A549 (cell line): ENCODE results near the gene DDX18. TPM values are rescaled to one million over a fixed set of nuclear protein-coding genes. Genes with fewer than 3 reads are reported as not detected.

Experiments used
- ATAC-seq, 2 experiments: fragments of 200-7000 bp in 1 of 2; fragments of >200 bp in 1 of 2; cut with Nextera tagmentation in 1 of 2; cut with Tn5 transposase in 1 of 2; 3 replicates each; pipeline versions ENCODE4 v1.8.0 to v1.9.1; 2018 to 2020; ENCODE audit warnings: mild to moderate bottlenecking in 1 of 2, moderate library complexity in 1 of 2
- CTCF ChIA-PET: fragments of 300-600 bp; sonication (Branson Sonifier 250); formaldehyde crosslinking; extraction: SDS; loops from one replicate; lab custom pipeline; 2021; ENCODE audit warnings: antibody characterized with exemption, inconsistent platforms; lab: Yijun Ruan, JAX
- POLR2A ChIA-PET: fragments of 350-600 bp; formaldehyde crosslinking; extraction: SDS; loops from one replicate; lab custom pipeline; 2021; ENCODE audit warnings: antibody characterized with exemption, inconsistent platforms; lab: Yijun Ruan, JAX
- DNase-seq, 2 experiments: peaks; one replicate each; pipeline versions ENCODE4 v3.0.0 to v3.0.0-alpha.2; 2011 to 2016; ENCODE audit warnings: low read depth in 1 of 2, low spot score in 1 of 2
- FAIRE-seq: peaks from 2 replicates; lab custom pipeline; 2011; peaks lifted over from hg19 to GRCh38; lab: Jason Lieb, UNC
- H3K27ac ChIP-seq, 2 experiments: fragments of >200 bp; sonication (Bioruptor Twin); formaldehyde crosslinking; 3 replicates each; pipeline ENCODE4 v1.5.1; 2016 to 2017
- H3K4me1 ChIP-seq: fragments of >200 bp; sonication (Bioruptor Twin); formaldehyde crosslinking; 3 replicates; pipeline ENCODE4 v1.6.1; 2016
- H3K4me2 ChIP-seq: fragments of >200 bp; sonication (Bioruptor Twin); formaldehyde crosslinking; 3 replicates; pipeline ENCODE4 v1.6.1; 2016
- H3K4me3 ChIP-seq: fragments of >200 bp; sonication (Bioruptor Twin); formaldehyde crosslinking; 3 replicates; pipeline ENCODE4 v1.5.1; 2016
- H3K9me3 ChIP-seq: fragments of >200 bp; sonication (Bioruptor Twin); formaldehyde crosslinking; 3 replicates; pipeline ENCODE4 v1.6.1; 2016
- CEBPB ChIP-seq, 2 experiments: fragments of >200 bp in 1 of 2; sonication (Bioruptor Twin) in 1 of 2; formaldehyde crosslinking in 1 of 2; IDR thresholded peaks; 2 replicates each; pipeline ENCODE4 v1.6.1; 2012 to 2016
- CHD4 ChIP-seq: fragments of 200-600 bp; sonication (generic); IDR thresholded peaks from 2 replicates; pipeline ENCODE4 v1.6.1; 2016; ENCODE audit warnings: antibody characterized with exemption, mild to moderate bottlenecking, borderline replicate concordance
- EP300 ChIP-seq, 2 experiments: fragments of >200 bp; sonication (Bioruptor Twin); formaldehyde crosslinking; IDR thresholded peaks; 2 replicates in 1 of 2; 3 replicates in 1 of 2; pipeline ENCODE4 v1.6.1; 2016 to 2017
- HOXA7 ChIP-seq: fragments of 250-450 bp; sonication (Bioruptor Pico); IDR thresholded peaks from 2 replicates; pipeline ENCODE4 v1.5.0; 2020; ENCODE audit warnings: mild to moderate bottlenecking, moderate library complexity
- HOXB5 ChIP-seq: fragments of 250-450 bp; sonication (Bioruptor Pico); IDR thresholded peaks from 2 replicates; pipeline ENCODE4 v1.5.0; 2020; ENCODE audit warnings: mild to moderate bottlenecking, moderate library complexity
- JUN ChIP-seq, 2 experiments: fragments of >200 bp; sonication (Bioruptor Twin); formaldehyde crosslinking; IDR thresholded peaks; 2 replicates in 1 of 2; 3 replicates in 1 of 2; pipeline ENCODE4 v1.6.1; 2016 to 2017
- JUNB ChIP-seq: fragments of >200 bp; sonication (Bioruptor Twin); formaldehyde crosslinking; IDR thresholded peaks from 2 replicates; pipeline ENCODE4 v1.6.1; 2016
- KDM5A ChIP-seq: fragments of 200-600 bp; sonication (generic); IDR thresholded peaks from 2 replicates; pipeline ENCODE4 v1.6.1; 2016; ENCODE audit warnings: antibody characterized with exemption, mild to moderate bottlenecking
- MAX ChIP-seq: IDR thresholded peaks from 2 replicates; pipeline ENCODE4 v1.6.1; 2012
- NFE2L2 ChIP-seq: fragments of 150-350 bp; conservative IDR thresholded peaks from 2 replicates; pipeline ENCODE4 v1.6.1; 2014; ENCODE audit warnings: low read length
- PHF8 ChIP-seq: fragments of 200-600 bp; sonication (generic); IDR thresholded peaks from 2 replicates; pipeline ENCODE4 v1.6.1; 2016; ENCODE audit warnings: low read depth, mild to moderate bottlenecking, antibody characterized with exemption, moderate library complexity, borderline replicate concordance
- RAD21 ChIP-seq, 2 experiments: fragments of >200 bp in 1 of 2; sonication (Bioruptor Twin) in 1 of 2; formaldehyde crosslinking in 1 of 2; IDR thresholded peaks in 1 of 2; conservative IDR thresholded peaks in 1 of 2; 2 replicates in 1 of 2; 3 replicates in 1 of 2; pipeline ENCODE4 v1.6.1; 2012 to 2018; ENCODE audit warnings: inconsistent platforms in 1 of 2
- RFX5 ChIP-seq: fragments of 450-650 bp; IDR thresholded peaks from 2 replicates; pipeline ENCODE4 v1.7.1; 2014; ENCODE audit warnings: antibody characterized with exemption, mild to moderate bottlenecking, moderate library complexity
- SMC3 ChIP-seq: fragments of >200 bp; sonication (Bioruptor Twin); formaldehyde crosslinking; IDR thresholded peaks from 3 replicates; pipeline ENCODE4 v1.6.1; 2018; ENCODE audit warnings: inconsistent platforms
- WGBS: methylation state at CpG from one replicate; pipeline ENCODE4 v1.1.6; 2017; ENCODE audit errors: missing lambda C conversion rate; 5-methylcytosine and 5-hydroxymethylcytosine counted together
- polyA plus RNA-seq, 4 experiments: library from polyadenylated mRNA; depleted of rRNA in 3 of 4; stranded (reverse); fragments of >200 nt; fragmentation: RNase III in 1 of 4; extraction: RNeasy Plus Mini Kit Qiagen cat#74134 plus additional on column Dnase treatment in 1 of 4; gene quantifications; 2 replicates in 3 of 4; 3 replicates in 1 of 4; pipeline ENCODE4 v1.2.3, GENCODE V29; 2011 to 2017
- TF ChIP-seq, protein P1 (sequence below): fragments of 200-600 bp; sonication (generic); IDR thresholded peaks from 2 replicates; pipeline ENCODE4 v1.6.1; 2016; ENCODE audit warnings: antibody characterized with exemption, mild to moderate bottlenecking, moderate library complexity
- TF ChIP-seq, protein P2 (sequence below): fragments of 250-450 bp; sonication (Bioruptor Pico); IDR thresholded peaks from 2 replicates; pipeline ENCODE4 v1.5.0; 2021; ENCODE audit warnings: mild to moderate bottlenecking, moderate library complexity, borderline replicate concordance
- TF ChIP-seq, protein P3 (sequence below): fragments of >200 bp; sonication (Bioruptor Twin); formaldehyde crosslinking; IDR thresholded peaks from 2 replicates; pipeline ENCODE4 v1.6.1; 2016

Gene DDX18
- polyA plus RNA-seq, 2 of the 4 experiments (the other 2 are of a cell fraction): 66.6 to 115 TPM

- TF ChIP-seq, protein P1, sequence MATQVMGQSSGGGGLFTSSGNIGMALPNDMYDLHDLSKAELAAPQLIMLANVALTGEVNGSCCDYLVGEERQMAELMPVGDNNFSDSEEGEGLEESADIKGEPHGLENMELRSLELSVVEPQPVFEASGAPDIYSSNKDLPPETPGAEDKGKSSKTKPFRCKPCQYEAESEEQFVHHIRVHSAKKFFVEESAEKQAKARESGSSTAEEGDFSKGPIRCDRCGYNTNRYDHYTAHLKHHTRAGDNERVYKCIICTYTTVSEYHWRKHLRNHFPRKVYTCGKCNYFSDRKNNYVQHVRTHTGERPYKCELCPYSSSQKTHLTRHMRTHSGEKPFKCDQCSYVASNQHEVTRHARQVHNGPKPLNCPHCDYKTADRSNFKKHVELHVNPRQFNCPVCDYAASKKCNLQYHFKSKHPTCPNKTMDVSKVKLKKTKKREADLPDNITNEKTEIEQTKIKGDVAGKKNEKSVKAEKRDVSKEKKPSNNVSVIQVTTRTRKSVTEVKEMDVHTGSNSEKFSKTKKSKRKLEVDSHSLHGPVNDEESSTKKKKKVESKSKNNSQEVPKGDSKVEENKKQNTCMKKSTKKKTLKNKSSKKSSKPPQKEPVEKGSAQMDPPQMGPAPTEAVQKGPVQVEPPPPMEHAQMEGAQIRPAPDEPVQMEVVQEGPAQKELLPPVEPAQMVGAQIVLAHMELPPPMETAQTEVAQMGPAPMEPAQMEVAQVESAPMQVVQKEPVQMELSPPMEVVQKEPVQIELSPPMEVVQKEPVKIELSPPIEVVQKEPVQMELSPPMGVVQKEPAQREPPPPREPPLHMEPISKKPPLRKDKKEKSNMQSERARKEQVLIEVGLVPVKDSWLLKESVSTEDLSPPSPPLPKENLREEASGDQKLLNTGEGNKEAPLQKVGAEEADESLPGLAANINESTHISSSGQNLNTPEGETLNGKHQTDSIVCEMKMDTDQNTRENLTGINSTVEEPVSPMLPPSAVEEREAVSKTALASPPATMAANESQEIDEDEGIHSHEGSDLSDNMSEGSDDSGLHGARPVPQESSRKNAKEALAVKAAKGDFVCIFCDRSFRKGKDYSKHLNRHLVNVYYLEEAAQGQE: no peak
- TF ChIP-seq HOXA7 (no peak), HOXB5 (no peak)
Measured at GRCh38 chr2:117812443-117812842, 2.0 kb upstream of the DDX18 start (continued).

DNA sequence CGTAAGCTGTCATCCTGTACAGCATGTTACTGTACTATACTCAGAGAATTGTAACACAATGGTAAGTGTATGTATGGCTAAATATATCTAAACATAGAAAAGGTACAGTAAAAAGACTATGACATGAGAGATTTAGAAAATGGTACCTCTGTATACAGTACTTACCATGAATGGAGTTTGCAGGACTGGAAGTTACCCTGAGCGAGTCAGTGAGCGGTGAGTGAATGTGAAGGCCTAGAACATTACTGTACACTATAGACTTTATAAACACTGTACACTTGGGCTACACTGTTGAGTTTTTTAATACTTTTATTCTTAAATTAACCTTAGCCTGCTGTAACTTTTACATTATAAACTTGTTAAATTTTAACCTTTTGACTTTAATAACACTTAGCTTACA is 1.5 kb downstream of the DDX18 start:
- Histone ChIP-seq H3K4me3 (peak overlapping the region; percentile 85), H3K9me3 (no peaks in the 10 kb centered on the region), H3K27ac (no peak overlapping the region), H3K4me2 (peak overlapping the region; percentile 93), H3K4me1 (peaks cover 15% of the 10 kb centered on the region; the same call in 2 of the 3 replicates)
- ChIA-PET POLR2A (interaction anchor here (0.7 kb wide), 1 partner anchor 54 kb away, joined by 4 read pairs; no protein-coding TSS in a partner anchor), CTCF (interaction anchor here (1.1 to 5.2 kb wide), 4 partner anchors 11 to 189 kb away, joined by 3 to 137 read pairs (median 8); no protein-coding TSS in a partner anchor)
- FAIRE-seq (no peak), DNase-seq (no peak), ATAC-seq (no peak)
- TF ChIP-seq, protein P2, sequence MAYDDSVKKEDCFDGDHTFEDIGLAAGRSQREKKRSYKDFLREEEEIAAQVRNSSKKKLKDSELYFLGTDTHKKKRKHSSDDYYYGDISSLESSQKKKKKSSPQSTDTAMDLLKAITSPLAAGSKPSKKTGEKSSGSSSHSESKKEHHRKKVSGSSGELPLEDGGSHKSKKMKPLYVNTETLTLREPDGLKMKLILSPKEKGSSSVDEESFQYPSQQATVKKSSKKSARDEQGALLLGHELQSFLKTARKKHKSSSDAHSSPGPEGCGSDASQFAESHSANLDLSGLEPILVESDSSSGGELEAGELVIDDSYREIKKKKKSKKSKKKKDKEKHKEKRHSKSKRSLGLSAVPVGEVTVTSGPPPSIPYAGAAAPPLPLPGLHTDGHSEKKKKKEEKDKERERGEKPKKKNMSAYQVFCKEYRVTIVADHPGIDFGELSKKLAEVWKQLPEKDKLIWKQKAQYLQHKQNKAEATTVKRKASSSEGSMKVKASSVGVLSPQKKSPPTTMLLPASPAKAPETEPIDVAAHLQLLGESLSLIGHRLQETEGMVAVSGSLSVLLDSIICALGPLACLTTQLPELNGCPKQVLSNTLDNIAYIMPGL (CRISPR knock-in tag): no peak
- TF ChIP-seq CHD4 (no peak), RFX5 (no peak), KDM5A (no peak), MAX (no peak), NFE2L2 (no peak), SMC3 (no peak), CEBPB (IDR thresholded peaks at IDR 0.05) (no peak), RAD21 (conservative IDR thresholded peaks at IDR 0.05 in 1 of 2, IDR thresholded peaks at IDR 0.05 in 1 of 2) (no peak), EP300 (IDR thresholded peaks at IDR 0.05) (no peak), PHF8 (no peak), HOXB5 (no peak), JUN (IDR thresholded peaks at IDR 0.05) (no peak), JUNB (no peak)
- TF ChIP-seq, protein P3, sequence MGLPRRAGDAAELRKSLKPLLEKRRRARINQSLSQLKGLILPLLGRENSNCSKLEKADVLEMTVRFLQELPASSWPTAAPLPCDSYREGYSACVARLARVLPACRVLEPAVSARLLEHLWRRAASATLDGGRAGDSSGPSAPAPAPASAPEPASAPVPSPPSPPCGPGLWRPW: no peak
- TF ChIP-seq, protein P1: no peak
- 92% methylated on average over 3 of the region's 3 CpGs for WGBS
